Peyer's patch (tissue), 4 donors: ENCODE data around the gene PNPLA5. TPM values are rescaled to one million over a fixed set of nuclear protein-coding genes. Genes with fewer than 3 reads are reported as not detected.

ENCODE experiments used
- DNase-seq, 3 donors: peaks; one replicate each; pipeline ENCODE4 v3.0.0-alpha.2; 2017 to 2019
- H3K27ac ChIP-seq, 4 donors: fragments of 200-600 bp; sonication (generic); one replicate each; pipeline ENCODE4 v1.5.1; 2016 to 2019
- H3K27me3 ChIP-seq, 2 donors: fragments of 200-600 bp; sonication (generic); one replicate each; pipeline ENCODE4 v1.5.1; 2019
- H3K36me3 ChIP-seq, 3 donors: fragments of 200-600 bp; sonication (generic); one replicate each; pipeline ENCODE4 v1.5.1; 2016 to 2019
- H3K4me1 ChIP-seq, 4 donors: fragments of 200-600 bp; sonication (generic); one replicate each; pipeline ENCODE4 v1.5.1; 2016 to 2019
- H3K4me3 ChIP-seq, 4 donors: fragments of 200-600 bp; sonication (generic); 1 replicate in 3 of 4; 2 replicates in 1 of 4; pipeline ENCODE4 v1.5.1; 2016 to 2019; ENCODE audit warnings: mild to moderate bottlenecking in 1 of 4
- H3K9me3 ChIP-seq, 4 donors: fragments of 200-600 bp; sonication (generic); one replicate each; pipeline ENCODE4 v1.5.1; 2016 to 2019; ENCODE audit warnings: mild to moderate bottlenecking in 1 of 4
- CTCF ChIP-seq, 6 experiments: fragments of 450-650 bp in 4 of 6; fragments of 200-600 bp in 2 of 6; sonication (generic) in 1 of 6; IDR thresholded peaks; one replicate each; pipeline ENCODE4 v1.5.1; 2017 to 2019; ENCODE audit warnings: antibody characterized with exemption in 6 of 6, mild to moderate bottlenecking in 3 of 6, moderate library complexity in 1 of 6
- POLR2A ChIP-seq, 2 donors: fragments of 450-650 bp; IDR thresholded peaks; one replicate each; pipeline ENCODE4 v1.5.1; 2017; ENCODE audit warnings: antibody characterized with exemption in 2 of 2, mild to moderate bottlenecking in 2 of 2, moderate library complexity in 2 of 2
- total RNA-seq, 4 donors: library from RNA; depleted of rRNA; stranded (reverse); fragments of >200 nt; gene quantifications; one replicate each; pipeline ENCODE4 v1.1.0, GENCODE V29; 2016

Gene PNPLA5
- total RNA-seq, 4 donors from 2014 or later, result not detected

GRCh38 chr22:43846966-43847365 is 44.8 kb downstream of the PNPLA5 start:
- Histone ChIP-seq H3K36me3 (no peaks in the 10 kb centered on the region), H3K27me3 (no peaks in the 10 kb centered on the region), H3K4me1 (no peaks in the 10 kb centered on the region), H3K4me3 (no peak overlapping the region), H3K9me3 (no peaks in the 10 kb centered on the region), H3K27ac (no peak overlapping the region)
- peak in 1 of 3 donors; percentile 14 for DNase-seq
- no peak for TF ChIP-seq CTCF (IDR thresholded peaks at IDR 0.05)
- TF ChIP-seq POLR2A (IDR thresholded peaks at IDR 0.05), result no peak

GRCh38 chr22:43845981-43846380 is 45.8 kb downstream of the PNPLA5 start:
- no peaks in the 10 kb centered on the region for H3K36me3 ChIP-seq
- no peaks in the 10 kb centered on the region for H3K27me3 ChIP-seq
- DNase-seq, result peak in 1 of 3 donors; percentile 32

GRCh38 chr22:43844560-43845545 is 47.0 kb downstream of the PNPLA5 start:
- H3K9me3 ChIP-seq, result no peaks in the 10 kb centered on the region
- peak in 1 of 3 donors; percentile 34 for DNase-seq
- H3K36me3 ChIP-seq, result no peaks in the 10 kb centered on the region
- H3K27me3 ChIP-seq, result no peaks in the 10 kb centered on the region
- H3K4me1 ChIP-seq, result no peaks in the 10 kb centered on the region
- TF ChIP-seq POLR2A (IDR thresholded peaks at IDR 0.05), result no peak
- TF ChIP-seq CTCF (IDR thresholded peaks at IDR 0.05), result no peak
- H3K27ac ChIP-seq, result no peak overlapping the region
- no peak overlapping the region for H3K4me3 ChIP-seq

More at GRCh38 chr22:43845981-43846380, 45.8 kb downstream of the PNPLA5 start:
- H3K27ac ChIP-seq, result no peak overlapping the region
- no peaks in the 10 kb centered on the region for H3K4me1 ChIP-seq
- H3K4me3 ChIP-seq, result no peak overlapping the region
- no peak for TF ChIP-seq CTCF (IDR thresholded peaks at IDR 0.05)
- no peak for TF ChIP-seq POLR2A (IDR thresholded peaks at IDR 0.05)
- H3K9me3 ChIP-seq, result no peaks in the 10 kb centered on the region

- H3K4me1 ChIP-seq, result no peaks in the 10 kb centered on the region
- H3K36me3 ChIP-seq, result no peaks in the 10 kb centered on the region
- DNase-seq, result no peak
- no peak for TF ChIP-seq POLR2A (IDR thresholded peaks at IDR 0.05)
- no peak for TF ChIP-seq CTCF (IDR thresholded peaks at IDR 0.05)
- no peaks in the 10 kb centered on the region for H3K9me3 ChIP-seq
- no peak overlapping the region for H3K4me3 ChIP-seq
- H3K27me3 ChIP-seq, result no peaks in the 10 kb centered on the region
- H3K27ac ChIP-seq, result no peak overlapping the region
Measured at GRCh38 chr22:43843783-43844530, 47.9 kb downstream of the PNPLA5 start.

GRCh38 chr22:43841742-43842141 is 50.1 kb downstream of the PNPLA5 start:
- no peak for DNase-seq
- no peaks in the 10 kb centered on the region for H3K9me3 ChIP-seq
- TF ChIP-seq POLR2A (IDR thresholded peaks at IDR 0.05) (no peak), CTCF (IDR thresholded peaks at IDR 0.05) (no peak)

More at GRCh38 chr22:43841742-43842141, 50.1 kb downstream of the PNPLA5 start:
- Histone ChIP-seq H3K4me1 (no peaks in the 10 kb centered on the region), H3K4me3 (no peak overlapping the region), H3K27me3 (no peaks in the 10 kb centered on the region), H3K36me3 (no peaks in the 10 kb centered on the region), H3K27ac (no peak overlapping the region)
